GM19238 (cell line): ENCODE results near the gene TNFRSF6B.
A peak's percentile ranks its signal among the peaks of the same experiment; 100 is the strongest.
"Not testable (repeated sequence)": the region's sequence is repeated elsewhere in the genome, so short reads cannot be mapped to it uniquely, and the experiment has no call there.

Experiments used
- DNase-seq: peaks from one replicate; pipeline ENCODE4 v3.0.0; 2011; ENCODE audit warnings: low spot score; ENCODE audit not compliant: insufficient read length

The TNFRSF6B gene

GRCh38 chr20:63707558-63708300 is 11.3 kb downstream of the TNFRSF6B start, which contains the start of the genes ARFRP1 and ZGPAT:
TSS of gene ARFRP1 (minus strand) at chr20:63707976. CDS start at chr20:63707091, 885 bp downstream.
TSS of gene ZGPAT (plus strand) at chr20:63708039. CDS start at chr20:63708581, 542 bp downstream.
- peak; percentile 93 for DNase-seq

- DNase-seq, result peak; percentile 27
These were observed 12.1 kb downstream of the TNFRSF6B start for GRCh38 chr20:63708301-63709148.

- no peak for DNase-seq
These were observed 12.7 kb downstream of the TNFRSF6B start for GRCh38 chr20:63709149-63709527.

GRCh38 chr20:63711085-63711645 is 14.7 kb downstream of the TNFRSF6B start:
- no peak for DNase-seq

GRCh38 chr20:63712191-63712590 is 15.7 kb downstream of the TNFRSF6B start:
- DNase-seq, result no peak

- DNase-seq, result no peak
These were observed 18.4 kb downstream of the TNFRSF6B start for GRCh38 chr20:63714858-63715257.

- no peak for DNase-seq
These were observed 22.5 kb downstream of the TNFRSF6B start for GRCh38 chr20:63718996-63719395.

GRCh38 chr20:63722967-63723622 is 26.6 kb downstream of the TNFRSF6B start:
- not testable (repeated sequence) for DNase-seq

GRCh38 chr20:63730189-63730733 is 33.8 kb downstream of the TNFRSF6B start:
- DNase-seq, result not testable (repeated sequence)

GRCh38 chr20:63731410-63731809 is 35.0 kb downstream of the TNFRSF6B start:
- DNase-seq, result no peak

GRCh38 chr20:63732118-63733095 is 36.0 kb downstream of the TNFRSF6B start:
- DNase-seq, result no peak

GRCh38 chr20:63733117-63733516 is 36.7 kb downstream of the TNFRSF6B start:
- no peak for DNase-seq

GRCh38 chr20:63733579-63734081 is 37.2 kb downstream of the TNFRSF6B start:
- DNase-seq, result no peak

- no peak for DNase-seq
These were observed 37.9 kb downstream of the TNFRSF6B start for GRCh38 chr20:63734111-63734945.

- no peak for DNase-seq
These were observed 38.8 kb downstream of the TNFRSF6B start for GRCh38 chr20:63734946-63735858.

GRCh38 chr20:63735859-63736718 is 39.6 kb downstream of the TNFRSF6B start, which contains the start of gene LIME1:
TSS of gene LIME1 (plus strand) at chr20:63736664. CDS start at chr20:63737550, 886 bp downstream.
- peak; percentile 71 for DNase-seq
